Measurements from ENCODE around the gene ANO1. TPM values are rescaled to one million over a fixed set of nuclear protein-coding genes. Genes with fewer than 3 reads are reported as not detected.

ANO1 gene
- total RNA-seq, 1 donor from 2014 or later, result 1.2 TPM

- H3K4me3 ChIP-seq (ENCODE audit: low read depth, low read length), result no peak overlapping the region
- no peak for DNase-seq (ENCODE audit: low read depth)
- TF ChIP-seq, protein P1, sequence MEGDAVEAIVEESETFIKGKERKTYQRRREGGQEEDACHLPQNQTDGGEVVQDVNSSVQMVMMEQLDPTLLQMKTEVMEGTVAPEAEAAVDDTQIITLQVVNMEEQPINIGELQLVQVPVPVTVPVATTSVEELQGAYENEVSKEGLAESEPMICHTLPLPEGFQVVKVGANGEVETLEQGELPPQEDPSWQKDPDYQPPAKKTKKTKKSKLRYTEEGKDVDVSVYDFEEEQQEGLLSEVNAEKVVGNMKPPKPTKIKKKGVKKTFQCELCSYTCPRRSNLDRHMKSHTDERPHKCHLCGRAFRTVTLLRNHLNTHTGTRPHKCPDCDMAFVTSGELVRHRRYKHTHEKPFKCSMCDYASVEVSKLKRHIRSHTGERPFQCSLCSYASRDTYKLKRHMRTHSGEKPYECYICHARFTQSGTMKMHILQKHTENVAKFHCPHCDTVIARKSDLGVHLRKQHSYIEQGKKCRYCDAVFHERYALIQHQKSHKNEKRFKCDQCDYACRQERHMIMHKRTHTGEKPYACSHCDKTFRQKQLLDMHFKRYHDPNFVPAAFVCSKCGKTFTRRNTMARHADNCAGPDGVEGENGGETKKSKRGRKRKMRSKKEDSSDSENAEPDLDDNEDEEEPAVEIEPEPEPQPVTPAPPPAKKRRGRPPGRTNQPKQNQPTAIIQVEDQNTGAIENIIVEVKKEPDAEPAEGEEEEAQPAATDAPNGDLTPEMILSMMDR (conservative IDR thresholded peaks at IDR 0.05; ENCODE audit: low read depth, low read length), result no peak
These were observed 28.6 kb downstream of the ANO1 start for GRCh38 chr11:70106757-70107156.

GRCh38 chr11:70107191-70107590, 29.1 kb downstream of the ANO1 start:
- no peak for DNase-seq (ENCODE audit: low read depth)
- no peak overlapping the region for H3K4me3 ChIP-seq (ENCODE audit: low read depth, low read length)
- TF ChIP-seq, protein P1 (conservative IDR thresholded peaks at IDR 0.05; ENCODE audit: low read depth, low read length), result no peak

GRCh38 chr11:70107756-70108155, 29.6 kb downstream of the ANO1 start:
- no peak overlapping the region for H3K4me3 ChIP-seq (ENCODE audit: low read depth, low read length)
- TF ChIP-seq, protein P1 (conservative IDR thresholded peaks at IDR 0.05; ENCODE audit: low read depth, low read length), result no peak

GRCh38 chr11:70108250-70108649, 30.1 kb downstream of the ANO1 start:
- no peak for DNase-seq (ENCODE audit: low read depth)
- H3K4me3 ChIP-seq (ENCODE audit: low read depth, low read length), result no peak overlapping the region
- TF ChIP-seq, protein P1 (conservative IDR thresholded peaks at IDR 0.05; ENCODE audit: low read depth, low read length), result no peak

More at GRCh38 chr11:70107756-70108155, 29.6 kb downstream of the ANO1 start:
- DNase-seq (ENCODE audit: low read depth), result no peak

DNA sequence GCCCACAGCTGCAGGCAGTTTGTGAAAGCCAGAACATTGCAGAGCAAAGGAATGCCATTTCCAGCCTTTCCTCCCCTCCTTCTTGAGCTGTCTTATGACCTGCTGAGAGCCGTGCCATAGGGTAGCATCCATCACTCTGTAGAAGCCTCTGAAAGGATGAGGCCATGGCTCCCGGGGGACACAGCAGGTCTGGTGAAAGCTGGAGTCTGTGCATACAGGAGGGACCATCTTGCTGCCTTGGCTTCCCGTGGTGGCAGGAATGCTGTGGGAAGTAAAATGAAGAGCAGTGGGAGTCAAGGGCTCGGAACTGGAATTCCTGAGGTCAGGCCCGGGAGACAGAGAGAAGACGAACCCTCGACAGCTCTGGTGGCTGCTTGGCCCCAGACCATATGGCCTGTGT, 30.9 kb downstream of the ANO1 start:
- DNase-seq (ENCODE audit: low read depth), result no peak
- TF ChIP-seq, protein P1 (conservative IDR thresholded peaks at IDR 0.05; ENCODE audit: low read depth, low read length), result no peak
- no peak overlapping the region for H3K4me3 ChIP-seq (ENCODE audit: low read depth, low read length)

DNA sequence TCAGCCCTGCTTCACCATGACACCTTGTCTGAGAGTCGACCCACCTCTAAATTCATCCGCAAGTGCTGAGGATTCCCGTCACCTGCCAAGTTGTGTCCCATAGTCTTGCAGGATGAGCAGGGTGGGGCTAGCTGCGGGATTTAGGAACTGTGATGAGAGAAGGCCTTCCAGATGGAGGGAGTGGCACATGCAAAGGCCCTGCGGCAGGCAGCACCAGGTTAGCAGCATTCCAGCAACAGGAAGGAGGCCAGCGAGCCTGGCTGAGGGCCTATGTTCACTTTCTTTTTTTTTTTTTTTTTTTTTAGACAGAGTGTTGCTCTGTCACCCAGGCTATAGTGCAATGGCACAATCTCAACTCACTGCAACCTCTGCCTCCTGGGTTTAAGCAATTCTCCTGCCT, 31.8 kb downstream of the ANO1 start:
- TF ChIP-seq, protein P1 (conservative IDR thresholded peaks at IDR 0.05; ENCODE audit: low read depth, low read length), result no peak
- no peak overlapping the region for H3K4me3 ChIP-seq (ENCODE audit: low read depth, low read length)
- DNase-seq (ENCODE audit: low read depth), result no peak

DNA sequence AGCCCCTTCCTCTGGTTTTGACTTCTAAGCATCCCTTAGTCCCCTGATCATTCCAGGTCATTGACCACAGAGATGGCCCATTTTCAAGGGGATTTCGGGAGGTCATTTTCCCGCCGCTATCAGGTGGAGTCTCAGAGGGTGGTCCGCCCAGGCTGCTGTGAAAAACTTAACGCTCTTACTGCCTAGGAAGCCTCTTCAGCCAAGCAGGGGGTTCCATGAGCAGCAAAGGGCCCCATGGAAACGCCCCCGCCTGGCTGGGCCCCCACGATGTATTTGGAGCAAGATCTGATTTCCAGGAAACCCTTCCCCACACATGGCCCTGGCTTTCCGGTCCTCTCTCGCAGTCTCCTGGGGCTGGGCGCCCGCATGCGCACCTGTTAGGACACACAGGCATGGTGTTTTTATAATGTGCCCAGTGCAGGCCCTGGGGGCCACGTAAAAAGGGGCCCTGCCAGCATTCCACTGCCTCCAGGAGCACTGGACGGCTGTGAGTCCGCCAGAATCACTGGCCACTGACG, 32.5 kb downstream of the ANO1 start:
- DNase-seq (ENCODE audit: low read depth), result no peak
- H3K4me3 ChIP-seq (ENCODE audit: low read depth, low read length), result no peak overlapping the region
- TF ChIP-seq, protein P1 (conservative IDR thresholded peaks at IDR 0.05; ENCODE audit: low read depth, low read length), result no peak

Data from epithelial cell of proximal tubule (primary cell).